Stimulated activated effector memory CD8-positive, alpha-beta T cell treated with anti-CD3 and anti-CD28 coated beads, Interleukin-12 subunit alpha, Interleukin-12 subunit beta, amount 100 ng/mL, for 72 hours (primary cell): ENCODE results near the gene MSLN.
"Not testable (repeated sequence)": the region's sequence is repeated elsewhere in the genome, so short reads cannot be mapped to it uniquely, and the experiment has no call there.

Experiments
- ATAC-seq: fragments of 150-1000 bp; cut with Tn5 transposase; 2 replicates; pipeline ENCODE4 v1.10.0; 2021
- DNase-seq, 2 donors: peaks; one replicate each; pipeline ENCODE4 v3.0.0; 2021 to 2022; ENCODE audit warnings: low spot score in 2 of 2
- H3K27ac Mint-ChIP-seq: one replicate; pipeline ENCODE4 v1.8.0; 2022; ENCODE audit warnings: mild to moderate bottlenecking, mixed read lengths
- H3K36me3 Mint-ChIP-seq: one replicate; pipeline ENCODE4 v1.8.0; 2022; ENCODE audit warnings: mild to moderate bottlenecking, mixed read lengths
- H3K4me1 Mint-ChIP-seq: one replicate; pipeline ENCODE4 v1.8.0; 2022; ENCODE audit warnings: mixed read lengths
- H3K4me3 Mint-ChIP-seq: one replicate; pipeline ENCODE4 v1.8.0; 2022; ENCODE audit warnings: mild to moderate bottlenecking, mixed read lengths
- H3K9me3 Mint-ChIP-seq: one replicate; pipeline ENCODE4 v1.8.0; 2022; ENCODE audit warnings: mixed read lengths

The MSLN gene

GRCh38 chr16:740764-741505 is 19.6 kb upstream of the MSLN start, which contains the start of gene CIAO3:
CIAO3 (minus strand) TSS chr16:740997; CDS start chr16:740985, 12 bp downstream.
- H3K27ac Mint-ChIP-seq = peak within 1 kb of the TSS; percentile 17
- H3K4me1 Mint-ChIP-seq = peaks cover 20% of the 10 kb centered on the region
- ATAC-seq (peak; percentile 80), DNase-seq (peak; percentile 98 to 100)
- peaks cover 40% of the 10 kb centered on the region for H3K36me3 Mint-ChIP-seq
- H3K9me3 Mint-ChIP-seq = no peaks in the 10 kb centered on the region
- peak within 1 kb of the TSS; percentile 72 for H3K4me3 Mint-ChIP-seq

GRCh38 chr16:741986-742629 is 18.4 kb upstream of the MSLN start:
- H3K4me1 Mint-ChIP-seq = peaks cover 13% of the 10 kb centered on the region
- H3K9me3 Mint-ChIP-seq = no peaks in the 10 kb centered on the region
- peak overlapping the region; percentile 72 for H3K4me3 Mint-ChIP-seq
- H3K36me3 Mint-ChIP-seq = peaks cover 28% of the 10 kb centered on the region
- DNase-seq = no peak
- no peak overlapping the region for H3K27ac Mint-ChIP-seq
- ATAC-seq = no peak

- ATAC-seq, H3K4me3 Mint-ChIP-seq, H3K27ac Mint-ChIP-seq: not testable (repeated sequence)
Observed at GRCh38 chr16:742894-743293, 17.6 kb upstream of the MSLN start.

GRCh38 chr16:743794-744500 is 16.6 kb upstream of the MSLN start:
- H3K27ac Mint-ChIP-seq = no peak overlapping the region
- H3K9me3 Mint-ChIP-seq = no peaks in the 10 kb centered on the region
- peaks cover 13% of the 10 kb centered on the region for H3K4me1 Mint-ChIP-seq
- H3K4me3 Mint-ChIP-seq = no peak overlapping the region
- DNase-seq = no peak
- H3K36me3 Mint-ChIP-seq = peaks cover 10% of the 10 kb centered on the region
- ATAC-seq = no peak

More at GRCh38 chr16:742894-743293, 17.6 kb upstream of the MSLN start:
- Mint-ChIP-seq H3K4me1 (peaks cover 13% of the 10 kb centered on the region), H3K36me3 (peaks cover 21% of the 10 kb centered on the region)
- not testable (repeated sequence) for DNase-seq, H3K9me3 Mint-ChIP-seq

GRCh38 chr16:745739-746138 is 14.8 kb upstream of the MSLN start:
- Mint-ChIP-seq H3K9me3 (no peaks in the 10 kb centered on the region), H3K4me3 (no peak overlapping the region), H3K27ac (no peak overlapping the region), H3K4me1 (no peaks in the 10 kb centered on the region), H3K36me3 (peaks cover 7% of the 10 kb centered on the region)
- ATAC-seq (no peak), DNase-seq (no peak)

GRCh38 chr16:746637-747036 is 13.9 kb upstream of the MSLN start:
- ATAC-seq = no peak
- H3K4me3 Mint-ChIP-seq = no peak overlapping the region
- H3K4me1 Mint-ChIP-seq = no peaks in the 10 kb centered on the region
- H3K36me3 Mint-ChIP-seq = no peaks in the 10 kb centered on the region
- DNase-seq = no peak
- H3K9me3 Mint-ChIP-seq = no peaks in the 10 kb centered on the region
- no peak overlapping the region for H3K27ac Mint-ChIP-seq

- H3K4me3 Mint-ChIP-seq = no peak overlapping the region
- H3K4me1 Mint-ChIP-seq = no peaks in the 10 kb centered on the region
- DNase-seq (no peak), ATAC-seq (no peak)
- no peak overlapping the region for H3K27ac Mint-ChIP-seq
- H3K9me3 Mint-ChIP-seq = no peaks in the 10 kb centered on the region
- no peaks in the 10 kb centered on the region for H3K36me3 Mint-ChIP-seq
Observed at GRCh38 chr16:747978-748746, 12.4 kb upstream of the MSLN start.

- ATAC-seq = no peak
- H3K4me3 Mint-ChIP-seq = no peak overlapping the region
- no peak overlapping the region for H3K27ac Mint-ChIP-seq
- H3K4me1 Mint-ChIP-seq = no peaks in the 10 kb centered on the region
- no peak for DNase-seq
- no peaks in the 10 kb centered on the region for H3K9me3 Mint-ChIP-seq
- no peaks in the 10 kb centered on the region for H3K36me3 Mint-ChIP-seq
Observed at GRCh38 chr16:749010-749409, 11.5 kb upstream of the MSLN start.

- H3K4me1 Mint-ChIP-seq = no peaks in the 10 kb centered on the region
- ATAC-seq = no peak
- H3K9me3 Mint-ChIP-seq = no peaks in the 10 kb centered on the region
- H3K36me3 Mint-ChIP-seq = no peaks in the 10 kb centered on the region
- H3K27ac Mint-ChIP-seq = no peak overlapping the region
- no peak overlapping the region for H3K4me3 Mint-ChIP-seq
- no peak for DNase-seq
Observed at GRCh38 chr16:750485-750884, 10.0 kb upstream of the MSLN start.

GRCh38 chr16:751152-752006 is 9.2 kb upstream of the MSLN start:
- Mint-ChIP-seq H3K27ac (no peak overlapping the region), H3K4me1 (no peaks in the 10 kb centered on the region), H3K4me3 (no peak overlapping the region), H3K36me3 (no peaks in the 10 kb centered on the region), H3K9me3 (no peaks in the 10 kb centered on the region)
- no peak for ATAC-seq
- no peak for DNase-seq

GRCh38 chr16:752007-752312 is 8.6 kb upstream of the MSLN start:
- H3K9me3 Mint-ChIP-seq = no peaks in the 10 kb centered on the region
- H3K4me3 Mint-ChIP-seq = no peak overlapping the region
- no peaks in the 10 kb centered on the region for H3K36me3 Mint-ChIP-seq
- DNase-seq (no peak), ATAC-seq (no peak)
- no peaks in the 10 kb centered on the region for H3K4me1 Mint-ChIP-seq
- no peak overlapping the region for H3K27ac Mint-ChIP-seq

GRCh38 chr16:754121-754607 is 6.4 kb upstream of the MSLN start:
- not testable (repeated sequence) for ATAC-seq, H3K36me3 Mint-ChIP-seq, H3K4me3 Mint-ChIP-seq, DNase-seq, H3K4me1 Mint-ChIP-seq, H3K9me3 Mint-ChIP-seq, H3K27ac Mint-ChIP-seq

- Mint-ChIP-seq H3K27ac (no peak overlapping the region), H3K4me3 (no peak overlapping the region), H3K36me3 (no peaks in the 10 kb centered on the region), H3K9me3 (no peaks in the 10 kb centered on the region), H3K4me1 (no peaks in the 10 kb centered on the region)
- DNase-seq = no peak
- no peak for ATAC-seq
Observed at GRCh38 chr16:754656-755055, 5.9 kb upstream of the MSLN start.

- H3K4me3 Mint-ChIP-seq = no peak overlapping the region
- H3K36me3 Mint-ChIP-seq = no peaks in the 10 kb centered on the region
- H3K4me1 Mint-ChIP-seq = no peaks in the 10 kb centered on the region
- DNase-seq (no peak), ATAC-seq (peak; percentile 62)
- no peak overlapping the region for H3K27ac Mint-ChIP-seq
- no peaks in the 10 kb centered on the region for H3K9me3 Mint-ChIP-seq
Observed at GRCh38 chr16:756428-756827, 4.1 kb upstream of the MSLN start.
